HG03378 (cell line): ENCODE results near the gene TBATA.
"Not testable (repeated sequence)": the region's sequence is repeated elsewhere in the genome, so short reads cannot be mapped to it uniquely, and the experiment has no call there.

Experiments used
- ATAC-seq: cut with Tn5 transposase; IDR thresholded peaks from one replicate; pipeline ENCODE4 v1.9.1; 2021; ENCODE audit warnings: mild to moderate bottlenecking, moderate library complexity; ENCODE audit not compliant: unreplicated experiment

The TBATA gene

DNA sequence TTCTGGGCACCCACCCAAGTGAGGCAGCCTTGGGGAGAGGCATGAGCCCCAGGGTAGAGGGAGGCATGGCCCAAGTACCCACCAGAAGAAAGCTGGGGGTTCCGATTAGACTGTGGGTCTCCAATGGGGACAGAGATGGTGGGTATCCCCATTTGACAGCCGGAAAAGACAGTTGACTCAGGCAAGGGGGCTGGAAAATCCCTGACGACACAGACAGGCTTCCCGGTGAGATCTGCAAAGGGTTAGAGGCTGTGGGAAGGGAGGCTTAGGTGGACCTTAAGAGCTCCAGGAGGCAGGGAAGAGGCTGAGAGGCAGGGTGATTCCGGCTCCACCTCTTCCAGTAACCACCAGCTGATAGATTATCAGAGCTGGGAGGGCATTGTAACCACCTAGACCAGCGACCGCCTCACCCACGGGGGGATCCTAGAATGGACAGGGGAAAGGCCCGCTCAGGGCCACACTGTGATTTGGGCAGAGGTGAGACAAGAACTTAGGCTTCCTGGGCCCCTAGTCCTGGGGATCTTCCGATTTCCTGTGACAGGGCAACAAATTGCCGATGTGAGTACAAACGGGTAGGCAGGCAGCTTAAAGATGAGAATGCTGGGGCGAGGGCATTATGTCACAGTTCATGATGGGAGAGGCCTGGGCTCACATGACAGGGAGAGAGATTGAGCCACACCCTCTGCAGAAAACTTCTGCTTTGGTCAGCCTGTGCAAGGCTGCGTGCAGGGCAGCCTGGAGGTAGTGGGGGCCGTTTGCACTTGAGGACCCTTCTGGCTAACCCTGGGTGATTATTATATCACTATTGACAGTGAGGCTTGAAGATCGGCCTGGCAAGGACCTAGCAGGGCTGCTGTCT, 5.4 kb downstream of the TBATA start:
- ATAC-seq = no peak

- no peak for ATAC-seq
These were observed 6.1 kb downstream of the TBATA start for GRCh38 chr10:70779088-70779487.

- ATAC-seq = no peak
These were observed 6.8 kb downstream of the TBATA start for GRCh38 chr10:70778267-70778924.

DNA sequence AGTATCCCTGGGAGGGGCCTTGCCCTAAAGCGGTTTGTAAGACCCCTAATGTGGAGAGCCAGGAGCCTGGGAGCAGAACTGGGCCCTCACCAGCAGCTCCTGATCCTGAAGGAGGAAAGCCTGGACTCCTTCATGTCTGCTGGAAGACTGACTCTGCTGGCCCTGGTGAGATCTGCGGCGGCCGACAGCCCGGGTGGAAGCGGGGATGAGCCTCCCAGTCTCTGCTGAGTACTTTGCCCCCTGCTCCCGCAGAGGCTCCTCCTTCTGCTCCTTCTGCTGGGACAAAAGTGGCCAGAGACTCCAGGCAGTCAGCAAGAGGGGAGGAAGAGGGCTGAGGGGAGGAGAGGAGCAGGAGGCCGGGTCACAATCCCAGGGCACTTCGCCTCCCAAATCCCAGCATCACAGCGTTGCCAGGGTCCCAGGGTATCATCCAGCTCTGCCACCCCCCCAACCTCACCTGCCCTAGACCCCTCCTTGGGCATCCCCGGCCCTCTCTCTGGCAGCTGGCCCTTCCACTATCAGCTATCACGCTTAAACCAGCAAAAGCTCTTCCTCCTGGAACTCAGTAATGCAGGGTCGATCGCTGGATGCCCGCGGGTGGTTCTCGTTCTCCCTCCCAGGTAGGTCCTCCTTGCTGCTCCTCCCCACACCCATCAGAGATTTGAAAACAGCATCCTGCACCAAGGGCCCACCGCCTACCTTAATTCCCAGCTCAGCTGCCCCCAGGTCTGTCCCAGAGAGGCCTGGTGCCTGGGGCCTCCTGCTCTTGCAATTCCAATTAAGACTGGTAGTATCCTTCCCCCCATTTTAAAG, 7.9 kb downstream of the TBATA start:
- no peak for ATAC-seq

- ATAC-seq = no peak
These were observed 8.6 kb downstream of the TBATA start for GRCh38 chr10:70776455-70777005.

DNA sequence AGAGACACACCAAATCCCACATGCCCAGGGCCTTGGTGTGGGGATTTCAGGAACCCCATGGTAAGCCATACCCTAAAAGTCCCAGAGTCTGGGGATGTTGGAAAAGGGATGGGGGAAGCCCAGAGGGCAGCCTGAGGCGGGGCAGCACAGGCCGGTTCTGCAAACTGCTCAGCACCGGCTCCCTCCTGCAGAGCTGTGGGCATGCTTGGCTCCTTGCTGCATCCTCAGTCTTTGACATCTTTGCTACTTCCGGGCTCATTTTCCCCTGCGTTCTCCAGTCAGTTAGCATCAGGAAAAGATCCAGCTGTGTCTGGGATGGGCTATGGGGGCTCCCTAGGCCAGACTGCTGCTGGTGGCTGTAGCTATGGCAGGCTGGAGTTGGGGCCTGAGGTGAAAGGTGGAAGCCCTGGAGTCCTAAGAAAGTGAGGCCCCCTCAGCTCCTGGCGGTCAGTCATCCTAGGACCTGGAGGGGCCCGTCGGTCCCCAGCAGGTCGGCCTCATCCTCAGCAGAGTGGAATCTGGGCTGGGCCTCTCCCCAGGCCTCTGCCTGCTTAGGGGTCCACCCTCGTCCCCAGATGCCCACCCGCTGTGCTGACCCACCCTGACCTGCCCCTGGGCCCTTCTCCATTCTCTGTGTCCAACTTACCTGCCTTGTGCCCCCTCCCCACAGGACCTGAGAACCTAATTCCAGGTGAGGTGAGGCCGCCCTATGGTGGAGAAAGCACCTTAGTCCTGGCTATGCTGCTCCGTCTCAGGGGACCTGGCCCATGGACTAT, 9.3 kb downstream of the TBATA start:
- ATAC-seq = no peak

DNA sequence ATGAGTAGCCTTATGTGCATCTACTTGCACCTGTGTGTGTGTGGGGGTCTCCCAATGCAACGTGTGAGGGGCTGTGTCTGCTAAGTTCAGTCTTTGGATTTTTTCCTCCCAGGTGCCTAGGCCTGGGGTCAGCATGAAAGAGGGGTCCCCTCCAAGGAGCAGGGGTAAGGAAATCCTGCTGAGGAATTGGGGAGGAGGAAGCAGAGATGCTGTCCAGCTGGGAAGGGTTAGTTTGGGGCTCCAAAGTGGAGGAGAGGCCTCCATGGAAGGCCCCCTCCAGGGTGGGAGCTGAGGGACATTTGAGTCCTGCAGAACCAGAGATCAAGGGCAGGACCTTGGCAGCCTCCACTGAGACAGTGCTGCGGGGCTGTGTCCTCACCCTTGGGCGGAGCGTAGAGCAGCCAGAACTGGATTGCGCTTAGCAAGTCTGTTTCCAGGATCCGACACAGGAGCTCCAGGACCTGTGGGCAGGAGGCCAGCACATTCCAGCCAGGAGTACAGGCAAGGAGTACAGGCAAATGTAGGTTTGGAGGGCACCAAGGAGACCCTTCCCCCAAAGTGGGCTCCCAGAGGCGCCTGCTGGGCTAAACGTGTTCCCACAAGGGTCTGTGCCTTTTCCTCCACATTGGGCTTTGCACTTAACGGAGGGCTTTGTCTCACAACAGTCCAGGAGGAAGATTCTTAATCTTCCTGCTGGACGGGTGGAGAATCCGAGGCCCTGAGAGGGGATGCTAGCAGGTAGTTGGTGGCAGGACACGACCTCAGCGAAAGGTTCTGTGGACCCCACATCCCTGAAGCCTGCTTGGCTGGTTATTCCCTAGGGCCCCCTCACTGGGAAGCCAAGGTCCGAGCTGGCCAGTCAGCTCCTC, 10.1 kb downstream of the TBATA start:
- ATAC-seq = no peak

DNA sequence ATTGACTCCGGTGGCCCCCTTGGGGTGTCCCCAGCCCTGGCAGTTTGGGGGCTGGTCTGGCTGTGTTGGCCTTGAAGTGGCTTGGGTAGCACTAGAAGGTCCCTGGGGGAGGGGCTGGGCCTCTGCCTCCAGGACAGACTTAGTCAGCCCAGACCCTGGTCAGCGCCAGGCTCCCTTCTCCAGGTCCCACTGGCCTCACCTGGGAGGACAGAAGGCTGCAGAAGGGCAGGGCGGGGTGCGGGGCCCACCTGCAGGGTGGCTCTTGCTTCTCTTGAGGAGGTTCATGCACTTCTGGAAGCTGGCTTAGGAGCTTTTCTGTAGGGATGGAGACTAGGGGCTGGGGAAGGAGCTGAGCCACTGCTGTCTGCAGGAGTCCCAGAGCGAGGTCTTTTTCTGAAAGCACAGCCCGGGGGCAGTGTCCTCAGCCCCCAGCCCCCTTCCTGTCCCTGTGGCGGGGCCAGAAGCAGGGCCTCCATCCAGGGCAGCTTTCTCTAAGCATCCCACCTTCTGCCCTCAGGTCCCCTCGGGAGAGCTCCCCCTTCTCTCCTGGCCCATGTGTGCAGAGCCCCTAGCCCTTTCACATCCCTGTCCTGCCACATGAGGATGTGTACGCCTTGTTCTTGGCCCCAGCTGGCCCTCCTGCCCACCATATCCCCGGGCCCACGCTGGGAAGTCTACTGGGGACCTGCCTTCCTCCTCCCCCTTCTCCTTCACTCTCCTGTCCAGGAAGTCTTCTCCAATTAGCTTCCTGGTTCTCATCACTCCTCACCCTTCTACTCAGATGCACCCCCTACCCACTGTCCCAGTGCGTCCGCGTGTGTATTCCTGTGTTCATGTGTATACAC, 11.0 kb downstream of the TBATA start:
- ATAC-seq = no peak

- no peak for ATAC-seq
These were observed 11.7 kb downstream of the TBATA start for GRCh38 chr10:70773461-70773860.

- ATAC-seq = no peak
These were observed 12.6 kb downstream of the TBATA start for GRCh38 chr10:70772627-70773026.

GRCh38 chr10:70771311-70772194, 13.6 kb downstream of the TBATA start:
- ATAC-seq = no peak

GRCh38 chr10:70770516-70770915, 14.7 kb downstream of the TBATA start:
- not testable (repeated sequence) for ATAC-seq

- no peak for ATAC-seq
These were observed 15.2 kb downstream of the TBATA start for GRCh38 chr10:70770001-70770400.

- no peak for ATAC-seq
These were observed 16.1 kb downstream of the TBATA start for GRCh38 chr10:70769121-70769520.

DNA sequence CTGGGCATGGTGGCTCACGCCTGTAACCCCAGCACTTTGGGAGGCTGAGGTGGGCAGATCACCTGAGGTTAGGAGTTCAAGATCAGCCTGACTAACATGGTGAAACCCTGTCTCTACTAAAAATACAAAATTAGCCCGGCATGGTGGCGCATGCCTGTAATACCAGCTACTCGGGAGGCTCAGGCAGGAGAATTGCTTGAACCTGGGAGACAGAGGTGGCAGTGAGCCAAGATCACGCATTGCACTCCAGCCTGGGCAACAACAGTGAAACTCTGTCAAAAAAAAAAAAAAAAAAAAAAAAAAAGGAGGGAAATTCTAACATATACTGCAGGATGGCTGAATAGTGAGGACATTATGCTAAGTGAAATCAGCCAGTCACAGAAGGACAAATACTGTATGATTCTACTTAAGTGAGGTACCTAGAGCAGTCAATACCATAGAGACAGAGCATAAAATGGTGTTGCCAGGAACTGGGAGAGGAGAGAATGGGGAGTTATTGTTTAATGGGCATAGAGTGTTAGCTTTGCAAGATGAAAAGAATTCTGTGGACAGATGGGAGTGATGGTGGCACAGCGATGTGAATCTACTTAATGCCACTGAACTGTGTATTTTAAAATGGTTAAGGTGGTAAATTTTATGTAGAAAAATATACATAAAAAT, 17.0 kb downstream of the TBATA start:
- ATAC-seq = not testable (repeated sequence)

- ATAC-seq = no peak
These were observed 19.2 kb downstream of the TBATA start for GRCh38 chr10:70765794-70766594.
